NCI-H1436 treated with DMSO at 0.1 percent for 48 hours (cell line): ENCODE data around the gene HECA.
"Not testable (repeated sequence)": the region's sequence is repeated elsewhere in the genome, so short reads cannot be mapped to it uniquely, and the experiment has no call there.

Source experiments
- DNase-seq: peaks from one replicate; lab custom pipeline; 2025; lab: John Stamatoyannopoulos, UW

Gene HECA

DNA sequence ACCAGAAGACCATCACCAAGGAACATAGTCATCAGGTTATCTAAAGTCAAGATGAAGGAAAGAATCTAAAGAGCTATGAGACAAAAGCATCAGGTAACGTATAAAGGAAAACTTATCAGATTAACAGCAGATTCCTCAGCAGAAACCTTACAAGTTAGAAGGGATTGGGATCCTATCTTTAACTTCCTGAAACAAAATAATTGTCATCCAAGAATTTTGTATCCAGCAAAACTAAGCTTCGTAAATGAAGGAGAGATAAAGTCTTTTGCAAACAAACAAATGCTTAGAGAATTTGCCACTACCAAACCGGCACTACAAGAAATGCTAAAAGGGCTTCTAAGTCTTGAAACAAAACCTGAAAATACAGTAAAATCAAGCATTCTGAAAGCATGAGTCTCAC is 71.0 kb downstream of the HECA start:
- DNase-seq: no peak

- DNase-seq: not testable (repeated sequence)
Measured at GRCh38 chr6:139210766-139211165, 75.9 kb downstream of the HECA start.

DNA sequence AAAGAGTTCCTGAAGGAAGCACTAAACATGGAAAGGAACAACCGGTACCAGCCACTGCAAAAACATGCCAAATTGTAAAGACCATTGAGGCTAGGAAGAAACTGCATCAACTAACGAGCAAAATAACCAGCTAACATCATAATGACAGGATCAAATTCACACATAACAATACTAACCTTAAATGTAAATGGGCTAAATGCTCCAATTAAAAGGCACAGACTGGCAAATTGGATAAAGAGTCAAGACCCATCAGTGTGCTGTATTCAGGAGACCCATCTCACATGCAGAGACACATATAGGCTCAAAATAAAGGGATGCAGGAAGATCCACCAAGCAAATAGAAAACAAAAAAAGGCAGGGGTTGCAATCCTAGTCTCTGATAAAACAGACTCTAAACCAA is 77.6 kb downstream of the HECA start:
- not testable (repeated sequence) for DNase-seq

GRCh38 chr6:139219271-139219729 is 84.4 kb downstream of the HECA start:
- peak; percentile 60 for DNase-seq

- DNase-seq: no peak
Measured at GRCh38 chr6:139219746-139220145, 84.9 kb downstream of the HECA start.

GRCh38 chr6:139228387-139228786 is 93.5 kb downstream of the HECA start:
- not testable (repeated sequence) for DNase-seq
